ENCODE measurements around the gene NAA60. TPM values are rescaled to one million over a fixed set of nuclear protein-coding genes. Genes with fewer than 3 reads are reported as not detected.
"Not testable (repeated sequence)": the region's sequence is repeated elsewhere in the genome, so short reads cannot be mapped to it uniquely, and the experiment has no call there.

The NAA60 gene
- polyA plus RNA-seq, 1 donor from 2014 or later = 36.5 TPM

GRCh38 chr16:3501412-3501761, 57.9 kb downstream of the NAA60 start:
- not testable (repeated sequence) for H3K9me3 Mint-ChIP-seq, H3K27me3 Mint-ChIP-seq, H3K36me3 Mint-ChIP-seq
- H3K4me3 Mint-ChIP-seq = peak overlapping the region; percentile 84 to 98 (median 91)
- peaks cover 13 to 23% (median 14%) of the 10 kb centered on the region in 3 donors for H3K4me1 Mint-ChIP-seq
- peak overlapping the region in 2 of 3 donors; percentile 79 to 96 for H3K27ac Mint-ChIP-seq

GRCh38 chr16:3501783-3502400, 58.4 kb downstream of the NAA60 start:
- peaks cover 8% of the 10 kb centered on the region for H3K36me3 Mint-ChIP-seq
- H3K27ac Mint-ChIP-seq = no peak overlapping the region
- H3K4me3 Mint-ChIP-seq = peak overlapping the region in 3 of 4 donors; percentile 54 to 95 (median 84)
- H3K27me3 Mint-ChIP-seq = no peaks in the 10 kb centered on the region
- H3K9me3 Mint-ChIP-seq = no peaks in the 10 kb centered on the region
- peaks cover 13 to 23% (median 14%) of the 10 kb centered on the region in 3 donors for H3K4me1 Mint-ChIP-seq

- Mint-ChIP-seq H3K4me1 (peaks cover 13 to 23% (median 14%) of the 10 kb centered on the region in 3 donors), H3K27ac (peak overlapping the region in 2 of 3 donors; percentile 8 to 67), H3K9me3 (no peaks in the 10 kb centered on the region), H3K27me3 (no peaks in the 10 kb centered on the region), H3K4me3 (peak overlapping the region in 3 of 4 donors; percentile 23 to 63 (median 43)), H3K36me3 (peaks cover 8% of the 10 kb centered on the region)
Measured at GRCh38 chr16:3503523-3503922, 60.0 kb downstream of the NAA60 start.

GRCh38 chr16:3508736-3509135, 65.3 kb downstream of the NAA60 start:
- Mint-ChIP-seq H3K27me3 (no peaks in the 10 kb centered on the region), H3K36me3 (peaks cover 10% of the 10 kb centered on the region), H3K4me3 (no peak overlapping the region), H3K27ac (peak overlapping the region in 1 of 3 donors; percentile 33), H3K4me1 (peaks cover 3 to 4% (median 3%) of the 10 kb centered on the region in 3 donors), H3K9me3 (no peaks in the 10 kb centered on the region)

GRCh38 chr16:3509470-3509928, 66.0 kb downstream of the NAA60 start:
- Mint-ChIP-seq H3K4me3 (no peak overlapping the region), H3K27ac (peak overlapping the region in 1 of 3 donors; percentile 31), H3K36me3 (peaks cover 10% of the 10 kb centered on the region), H3K27me3 (no peaks in the 10 kb centered on the region), H3K4me1 (peaks cover 0 to 3% (median 2%) of the 10 kb centered on the region in 3 donors), H3K9me3 (no peaks in the 10 kb centered on the region)

GRCh38 chr16:3510416-3510815, 66.9 kb downstream of the NAA60 start:
- Mint-ChIP-seq H3K9me3 (no peaks in the 10 kb centered on the region), H3K4me3 (peak overlapping the region in 1 of 4 donors; percentile 71), H3K27me3 (no peaks in the 10 kb centered on the region), H3K4me1 (peaks cover 0 to 3% (median 2%) of the 10 kb centered on the region in 3 donors), H3K36me3 (peaks cover 10% of the 10 kb centered on the region), H3K27ac (peak overlapping the region in 1 of 3 donors; percentile 57)

- Mint-ChIP-seq H3K27ac (peak overlapping the region in 1 of 3 donors; percentile 57), H3K36me3 (peaks cover 5% of the 10 kb centered on the region), H3K4me1 (peaks cover 0 to 1% (median 0%) of the 10 kb centered on the region in 3 donors), H3K4me3 (no peak overlapping the region), H3K9me3 (no peaks in the 10 kb centered on the region), H3K27me3 (no peaks in the 10 kb centered on the region)
Measured at GRCh38 chr16:3511286-3512180, 68.1 kb downstream of the NAA60 start.

- Mint-ChIP-seq H3K4me3 (no peak overlapping the region), H3K4me1 (peaks cover 0 to 1% (median 0%) of the 10 kb centered on the region in 3 donors), H3K27ac (no peak overlapping the region), H3K9me3 (no peaks in the 10 kb centered on the region), H3K36me3 (peaks cover 5% of the 10 kb centered on the region), H3K27me3 (no peaks in the 10 kb centered on the region)
Measured at GRCh38 chr16:3513892-3514583, 70.6 kb downstream of the NAA60 start.

- Mint-ChIP-seq H3K9me3 (no peaks in the 10 kb centered on the region), H3K4me3 (no peak overlapping the region), H3K27me3 (no peaks in the 10 kb centered on the region), H3K27ac (no peak overlapping the region), H3K36me3 (peaks cover 6% of the 10 kb centered on the region), H3K4me1 (peaks cover 0 to 1% (median 0%) of the 10 kb centered on the region in 3 donors)
Measured at GRCh38 chr16:3514621-3515020, 71.1 kb downstream of the NAA60 start.

- no peaks in the 10 kb centered on the region for H3K9me3 Mint-ChIP-seq
- H3K27ac Mint-ChIP-seq = no peak overlapping the region
- H3K27me3 Mint-ChIP-seq = no peaks in the 10 kb centered on the region
- H3K4me1 Mint-ChIP-seq = peaks cover 0 to 1% (median 0%) of the 10 kb centered on the region in 3 donors
- no peak overlapping the region for H3K4me3 Mint-ChIP-seq
- H3K36me3 Mint-ChIP-seq = peaks cover 9% of the 10 kb centered on the region
Measured at GRCh38 chr16:3515897-3516296, 72.4 kb downstream of the NAA60 start.

- Mint-ChIP-seq H3K9me3 (no peaks in the 10 kb centered on the region), H3K4me3 (no peak overlapping the region), H3K36me3 (peaks cover 9% of the 10 kb centered on the region)
Measured at GRCh38 chr16:3518292-3518985, 75.0 kb downstream of the NAA60 start.

GRCh38 chr16:3518986-3519348, 75.5 kb downstream of the NAA60 start:
- H3K9me3 Mint-ChIP-seq = no peaks in the 10 kb centered on the region
- H3K27me3 Mint-ChIP-seq = no peaks in the 10 kb centered on the region
- H3K27ac Mint-ChIP-seq = no peak overlapping the region
- H3K4me1 Mint-ChIP-seq = no peaks in the 10 kb centered on the region
- no peak overlapping the region for H3K4me3 Mint-ChIP-seq
- H3K36me3 Mint-ChIP-seq = peaks cover 9% of the 10 kb centered on the region

More at GRCh38 chr16:3518292-3518985, 75.0 kb downstream of the NAA60 start:
- Mint-ChIP-seq H3K27me3 (no peaks in the 10 kb centered on the region), H3K27ac (no peak overlapping the region), H3K4me1 (peaks cover 0 to 1% (median 0%) of the 10 kb centered on the region in 3 donors)

GRCh38 chr16:3519581-3519980, 76.1 kb downstream of the NAA60 start:
- Mint-ChIP-seq H3K4me1 (no peaks in the 10 kb centered on the region), H3K4me3 (no peak overlapping the region), H3K27ac (no peak overlapping the region), H3K27me3 (no peaks in the 10 kb centered on the region), H3K9me3 (no peaks in the 10 kb centered on the region), H3K36me3 (peaks cover 10% of the 10 kb centered on the region)

GRCh38 chr16:3520413-3520812, 76.9 kb downstream of the NAA60 start:
- no peak overlapping the region for H3K27ac Mint-ChIP-seq

More at GRCh38 chr16:3520413-3520812, 76.9 kb downstream of the NAA60 start:
- H3K36me3 Mint-ChIP-seq = peaks cover 11% of the 10 kb centered on the region
- no peaks in the 10 kb centered on the region for H3K27me3 Mint-ChIP-seq
- H3K4me1 Mint-ChIP-seq = no peaks in the 10 kb centered on the region
- H3K9me3 Mint-ChIP-seq = no peaks in the 10 kb centered on the region
- no peak overlapping the region for H3K4me3 Mint-ChIP-seq

All from IgD-negative memory B cell (primary cell).